Bone marrow (tissue), 2 donors: ENCODE measurements around the gene ATOH8.

Source experiments
- DNase-seq, 2 donors: peaks; one replicate each; lab custom pipeline; 2025; lab: John Stamatoyannopoulos, UW

Gene ATOH8

GRCh38 chr2:85736456-85737355 is 17.1 kb upstream of the ATOH8 start:
- no peak for DNase-seq

GRCh38 chr2:85737481-85737880 is 16.3 kb upstream of the ATOH8 start:
- no peak for DNase-seq

GRCh38 chr2:85737961-85738360 is 15.8 kb upstream of the ATOH8 start:
- DNase-seq: no peak

- no peak for DNase-seq
Measured at GRCh38 chr2:85740193-85740592, 13.6 kb upstream of the ATOH8 start.

- no peak for DNase-seq
Measured at GRCh38 chr2:85741211-85741832, 12.5 kb upstream of the ATOH8 start.

- DNase-seq: no peak
Measured at GRCh38 chr2:85741833-85742455, 11.8 kb upstream of the ATOH8 start.

- no peak for DNase-seq
Measured at GRCh38 chr2:85743304-85743978, 10.3 kb upstream of the ATOH8 start.

GRCh38 chr2:85744055-85744454 is 9.7 kb upstream of the ATOH8 start:
- no peak for DNase-seq

- no peak for DNase-seq
Measured at GRCh38 chr2:85744741-85745601, 8.8 kb upstream of the ATOH8 start.

GRCh38 chr2:85745619-85746018 is 8.2 kb upstream of the ATOH8 start:
- DNase-seq: no peak

- DNase-seq: no peak
Measured at GRCh38 chr2:85746321-85747004, 7.3 kb upstream of the ATOH8 start.

- no peak for DNase-seq
Measured at GRCh38 chr2:85747441-85747840, 6.3 kb upstream of the ATOH8 start.

GRCh38 chr2:85748039-85748734 is 5.6 kb upstream of the ATOH8 start:
- no peak for DNase-seq

- DNase-seq: no peak
Measured at GRCh38 chr2:85748985-85749875, 4.6 kb upstream of the ATOH8 start.

- peak; percentile 36 to 39 for DNase-seq
Measured at GRCh38 chr2:85750587-85751575, 2.9 kb upstream of the ATOH8 start.

GRCh38 chr2:85751627-85752026 is 2.2 kb upstream of the ATOH8 start:
- no peak for DNase-seq

- DNase-seq: no peak
Measured at GRCh38 chr2:85753035-85753524, 711 bp upstream of the ATOH8 start.
